IMR-90 (cell line): Measurements from ENCODE around the gene SLC35D2. TPM values are rescaled to one million over a fixed set of nuclear protein-coding genes. Genes with fewer than 3 reads are reported as not detected.

Experiments
- ATAC-seq: fragments of 200-7000 bp; cut with Tn5 transposase; 2 replicates; pipeline ENCODE4 v1.9.1; 2020; ENCODE audit warnings: low read depth, mild to moderate bottlenecking, moderate library complexity
- BruUV-seq: library from RNA; stranded (reverse); fragments of 400-500 nt; replicated peaks from 2 replicates; lab custom pipeline; 2021; lab: Mats Ljungman, UMichigan
- CTCF ChIA-PET: fragments of 300-600 bp; formaldehyde crosslinking; extraction: SDS; loops from one replicate; lab custom pipeline; 2021; ENCODE audit warnings: antibody characterized with exemption; lab: Yijun Ruan, JAX
- POLR2A ChIA-PET: fragments of 300-600 bp; sonication (Branson Sonifier 250); formaldehyde crosslinking; loops from one replicate; lab custom pipeline; 2022; ENCODE audit warnings: antibody characterized with exemption; ENCODE audit not compliant: unreplicated experiment; lab: Charles Lee
- DNase-seq: peaks from one replicate; pipeline ENCODE4 v3.0.0; 2013
- H2AFZ ChIP-seq: replicated peaks from 2 replicates; pipeline ENCODE3; 2013; ENCODE audit warnings: low read length, mild to moderate bottlenecking; ENCODE audit not compliant: poor library complexity
- H2AK5ac ChIP-seq: 2 replicates; pipeline ENCODE4 v1.6.1; 2013; ENCODE audit warnings: low read depth, low read length, inconsistent platforms
- H2AK9ac ChIP-seq: replicated peaks from 2 replicates; pipeline ENCODE3; 2013; ENCODE audit warnings: mild to moderate bottlenecking, low read depth, low read length, moderate library complexity; ENCODE audit not compliant: poor library complexity
- H2BK120ac ChIP-seq: 2 replicates; pipeline ENCODE4 v1.6.1; 2013; ENCODE audit warnings: low read depth, low read length, inconsistent platforms
- H2BK15ac ChIP-seq: 3 replicates; pipeline ENCODE4 v1.6.1; 2013; ENCODE audit warnings: low read depth, low read length, inconsistent platforms
- H2BK20ac ChIP-seq: 2 replicates; pipeline ENCODE4 v1.6.1; 2013; ENCODE audit warnings: low read depth, mild to moderate bottlenecking, inconsistent platforms, low read length, moderate library complexity
- H2BK5ac ChIP-seq: 2 replicates; pipeline ENCODE4 v1.6.1; 2013; ENCODE audit warnings: mild to moderate bottlenecking, low read depth, low read length, inconsistent platforms; ENCODE audit not compliant: poor library complexity, severe bottlenecking
- H3K14ac ChIP-seq: replicated peaks from 2 replicates; pipeline ENCODE4 v1.6.1; 2013; ENCODE audit warnings: low read depth, low read length, inconsistent platforms
- H3K18ac ChIP-seq: 2 replicates; pipeline ENCODE4 v1.6.1; 2013; ENCODE audit warnings: low read depth, low read length, control low read depth
- H3K23ac ChIP-seq: 2 replicates; pipeline ENCODE4 v1.6.1; 2013; ENCODE audit warnings: low read depth, low read length, inconsistent platforms
- H3K27ac ChIP-seq: 2 replicates; pipeline ENCODE4 v1.5.1; 2013; ENCODE audit warnings: mild to moderate bottlenecking, control low read depth, low read length; ENCODE audit not compliant: insufficient read depth
- H3K27me3 ChIP-seq: 2 replicates; pipeline ENCODE4 v1.6.1; 2013; ENCODE audit warnings: low read length; ENCODE audit not compliant: control insufficient read depth, insufficient read depth
- H3K36me3 ChIP-seq: 2 replicates; pipeline ENCODE4 v1.6.1; 2013; ENCODE audit warnings: low read length, mixed read lengths; ENCODE audit not compliant: control insufficient read depth, insufficient read depth
- H3K4ac ChIP-seq: 2 replicates; pipeline ENCODE4 v1.6.1; 2013; ENCODE audit warnings: low read depth, low read length, inconsistent platforms
- H3K4me1 ChIP-seq: 2 replicates; pipeline ENCODE4 v1.6.1; 2013; ENCODE audit warnings: low read length, mixed read lengths; ENCODE audit not compliant: control insufficient read depth, insufficient read depth
- H3K4me2 ChIP-seq: 2 replicates; pipeline ENCODE4 v1.6.1; 2013; ENCODE audit warnings: low read depth, mild to moderate bottlenecking, control low read depth, low read length, moderate library complexity
- H3K4me3 ChIP-seq: 2 replicates; pipeline ENCODE4 v1.5.1; 2013; ENCODE audit warnings: low read depth, mild to moderate bottlenecking, control low read depth, low read length, moderate library complexity; ENCODE audit not compliant: insufficient read depth
- H3K56ac ChIP-seq: 2 replicates; pipeline ENCODE4 v1.6.1; 2013; ENCODE audit warnings: low read length, inconsistent platforms; ENCODE audit not compliant: insufficient read depth; ENCODE audit errors: extremely low read depth
- H3K79me1 ChIP-seq, 2 experiments: 2 replicates each; pipeline ENCODE4 v1.6.1; 2013; ENCODE audit warnings: low read length in 2 of 2, inconsistent platforms in 1 of 2, low read depth in 1 of 2
- H3K9ac ChIP-seq: 2 replicates; pipeline ENCODE4 v1.6.1; 2013; ENCODE audit warnings: low read depth, low read length, control low read depth
- H3K9me1 ChIP-seq: 2 replicates; pipeline ENCODE4 v1.6.1; 2013; ENCODE audit warnings: low read length, inconsistent platforms; ENCODE audit not compliant: insufficient read depth
- H3K9me3 ChIP-seq: 2 replicates; pipeline ENCODE4 v1.6.1; 2013; ENCODE audit warnings: low read length; ENCODE audit not compliant: control insufficient read depth, insufficient read depth
- H4K20me1 ChIP-seq: 2 replicates; pipeline ENCODE4 v1.6.1; 2013; ENCODE audit warnings: low read length, inconsistent platforms; ENCODE audit not compliant: insufficient read depth
- H4K5ac ChIP-seq: 2 replicates; pipeline ENCODE4 v1.6.1; 2013; ENCODE audit warnings: mild to moderate bottlenecking, low read depth, low read length, control low read depth
- H4K8ac ChIP-seq, 2 experiments: 2 replicates each; pipeline ENCODE4 v1.6.1; 2013; ENCODE audit warnings: low read depth in 2 of 2, low read length in 2 of 2, control low read depth in 1 of 2, inconsistent platforms in 1 of 2
- H4K91ac ChIP-seq: 2 replicates; pipeline ENCODE4 v1.6.1; 2013; ENCODE audit warnings: low read depth, low read length, inconsistent platforms; ENCODE audit not compliant: insufficient read depth
- BHLHE40 ChIP-seq: fragments of 150-350 bp; IDR thresholded peaks from 2 replicates; pipeline ENCODE4 v1.6.1; 2016; ENCODE audit warnings: mild to moderate bottlenecking, low read depth, low read length
- CEBPB ChIP-seq: IDR thresholded peaks from 2 replicates; pipeline ENCODE4 v1.6.1; 2012; ENCODE audit warnings: low read depth, low read length, improper control_type of control experiment
- CHD1 ChIP-seq: IDR thresholded peaks from 2 replicates; pipeline ENCODE4 v1.6.1; 2012; ENCODE audit warnings: low read depth, low read length, improper control_type of control experiment
- CTCF ChIP-seq: conservative IDR thresholded peaks from 2 replicates; pipeline ENCODE4 v1.5.1; 2012; ENCODE audit warnings: mild to moderate bottlenecking, low read depth, low read length, improper control_type of control experiment
- FOS ChIP-seq: fragments of 150-350 bp; IDR thresholded peaks from 2 replicates; pipeline ENCODE4 v1.6.1; 2016; ENCODE audit warnings: low read depth, low read length
- MAFK ChIP-seq: IDR thresholded peaks from 2 replicates; pipeline ENCODE4 v1.6.1; 2012; ENCODE audit warnings: low read depth, low read length, improper control_type of control experiment
- NFE2L2 ChIP-seq: fragments of 150-350 bp; IDR thresholded peaks from 2 replicates; pipeline ENCODE4 v1.6.1; 2016; ENCODE audit warnings: low read depth, mild to moderate bottlenecking, low read length
- POLR2A ChIP-seq: IDR thresholded peaks from 2 replicates; pipeline ENCODE4 v1.6.1; 2012; ENCODE audit warnings: mild to moderate bottlenecking, low read depth, low read length
- RAD21 ChIP-seq: IDR thresholded peaks from 2 replicates; pipeline ENCODE4 v1.6.1; 2012; ENCODE audit warnings: low read length, improper control_type of control experiment
- RCOR1 ChIP-seq: IDR thresholded peaks from 2 replicates; pipeline ENCODE4 v1.6.1; 2012; ENCODE audit warnings: mild to moderate bottlenecking, low read length, improper control_type of control experiment; ENCODE audit not compliant: insufficient replicate concordance
- RFX5 ChIP-seq: IDR thresholded peaks from 2 replicates; pipeline ENCODE4 v1.8.0; 2012; ENCODE audit warnings: low read depth, mild to moderate bottlenecking, low read length, moderate library complexity
- SMC3 ChIP-seq: fragments of 150-350 bp; IDR thresholded peaks from 2 replicates; pipeline ENCODE4 v1.6.1; 2016; ENCODE audit warnings: low read depth, mild to moderate bottlenecking, antibody characterized with exemption, low read length, moderate library complexity
- USF2 ChIP-seq: fragments of 150-350 bp; IDR thresholded peaks from 2 replicates; pipeline ENCODE4 v1.6.1; 2017; ENCODE audit warnings: mild to moderate bottlenecking, antibody characterized with exemption, low read length, low read depth
- WGBS, 2 experiments: methylation state at CpG; one replicate each; pipeline versions ENCODE4 v1.1.5 to v1.1.7; 2013; ENCODE audit warnings: missing lambda C conversion rate in 2 of 2; ENCODE audit not compliant: insufficient read length in 1 of 2; ENCODE audit errors: extremely low coverage in 2 of 2; 5-methylcytosine and 5-hydroxymethylcytosine counted together
- dilution Hi-C: fragments of 300-500 bp; cut with HindIII; formaldehyde crosslinking; loops from one replicate; pipeline ENCODE4 v1.14.3; 2018; ENCODE audit warnings: low sequenced_read_pairs; ENCODE audit not compliant: unreplicated experiment
- in situ Hi-C: fragments of 300-500 bp; cut with MboI; formaldehyde crosslinking; loops from 3 replicates; pipeline ENCODE4 v1.14.3; 2019; ENCODE audit warnings: low sequenced_read_pairs, inconsistent platforms, mixed read lengths
- intact Hi-C: fragments of 100-400 bp; cut with micrococcal nuclease; formaldehyde crosslinking; loops from 2 replicates; pipeline ENCODE4 v1.10.0; 2022
- polyA plus RNA-seq, 3 experiments: library from polyadenylated mRNA; depleted of rRNA; stranded (reverse); fragments of >200 nt; gene quantifications; 2 replicates each; pipeline ENCODE4 v1.2.3, GENCODE V29; 2012; ENCODE audit warnings: low replicate concordance in 1 of 3
- total RNA-seq: library from RNA; depleted of rRNA; stranded (reverse); fragments of >200 nt; gene quantifications from 2 replicates; pipeline ENCODE4 v1.2.3, GENCODE V29; 2012

Gene SLC35D2
- total and polyA plus RNA-seq, 2 of the 4 experiments (the other 2 are of a cell fraction): 9.7 to 11.8 TPM

- Histone ChIP-seq H4K91ac (no peak overlapping the region), H3K18ac (no peak overlapping the region), H3K23ac (no peak overlapping the region), H3K27ac (no peak overlapping the region), H3K9ac (no peak overlapping the region), H3K14ac (no peak overlapping the region), H4K8ac (no peak overlapping the region), H3K4ac (no peak overlapping the region), H3K9me3 (no peaks in the 10 kb centered on the region), H4K5ac (no peak overlapping the region), H2BK5ac (no peak overlapping the region), H2AFZ (peak overlapping the region; percentile 18), H3K9me1 (peaks cover 3% of the 10 kb centered on the region; the same call in 1 of the 2 replicates), H3K4me3 (no peak overlapping the region), H2AK5ac (no peak overlapping the region), H4K20me1 (no peaks in the 10 kb centered on the region), H2BK20ac (no peak overlapping the region), H2BK15ac (no peak overlapping the region), H3K4me2 (no peak overlapping the region), H3K79me1 (peaks cover 0 to 24% of the 10 kb centered on the region in 2 experiments; a peak in 1 of 4 replicates), H3K36me3 (no peaks in the 10 kb centered on the region; the same call in 1 of the 2 replicates), H3K4me1 (peaks cover 3% of the 10 kb centered on the region), H2AK9ac (no peak overlapping the region), H3K27me3 (no peaks in the 10 kb centered on the region), H2BK120ac (no peak overlapping the region), H3K56ac (no peak overlapping the region)
- DNase-seq (no peak), ATAC-seq (no peak)
- intact Hi-C loops: no loop called here
- no TSS peak for BruUV-seq
- TF ChIP-seq USF2 (no peak), SMC3 (no peak), FOS (no peak), RFX5 (no peak), NFE2L2 (no peak), BHLHE40 (no peak), CHD1 (no peak), CEBPB (no peak), POLR2A (no peak), RAD21 (no peak), CTCF (no peak), MAFK (no peak), RCOR1 (no peak)
- CTCF ChIA-PET: interaction anchor here (1.0 kb wide), 1 partner anchor 12 kb away, joined by 4 read pairs; no protein-coding TSS in a partner anchor
- dilution Hi-C loops: no loop called here
- WGBS, 2 experiments: no CpG with 5 or more reads among the region's 12 CpGs
- in situ Hi-C loops: loop anchor here (10.0 kb wide), 1 partner anchor 57 kb away; no protein-coding TSS in a partner anchor
- POLR2A ChIA-PET: no interaction called here
Observed at GRCh38 chr9:96392263-96392662, 8.8 kb upstream of the SLC35D2 start.
